GM12878 (cell line): Measurements from ENCODE around the gene CSTPP1. TPM values are rescaled to one million over a fixed set of nuclear protein-coding genes. Genes with fewer than 3 reads are reported as not detected.

Source experiments
- ATAC-seq: fragments of 200-7000 bp; cut with Tn5 transposase; 3 replicates; pipeline ENCODE4 v1.9.1; 2020; ENCODE audit warnings: mild to moderate bottlenecking, moderate library complexity
- BruUV-seq: library from RNA; stranded (reverse); fragments of 400-500 nt; replicated peaks from 2 replicates; lab custom pipeline; 2021; lab: Mats Ljungman, UMichigan
- CTCF ChIA-PET: fragments of 300-600 bp; sonication (Branson Sonifier 250); formaldehyde crosslinking; extraction: SDS; loops from one replicate; lab custom pipeline; 2021; ENCODE audit warnings: inconsistent platforms; lab: Yijun Ruan, JAX
- POLR2A ChIA-PET: fragments of 350-600 bp; formaldehyde crosslinking; extraction: SDS; loops from one replicate; lab custom pipeline; 2021; ENCODE audit warnings: inconsistent platforms; lab: Charles Lee
- RAD21 ChIA-PET: fragments of 300-600 bp; sonication (Branson Sonifier 250); formaldehyde crosslinking; loops from one replicate; lab custom pipeline; 2023; ENCODE audit warnings: antibody characterized with exemption; ENCODE audit not compliant: unreplicated experiment; lab: Charles Lee
- SMC1A ChIA-PET: fragments of 300-600 bp; sonication (Branson Sonifier 250); formaldehyde crosslinking; loops from one replicate; lab custom pipeline; 2023; ENCODE audit not compliant: unreplicated experiment, uncharacterized antibody; lab: Charles Lee
- DNase-seq: peaks from one replicate; pipeline ENCODE4 v3.0.0-alpha.2; 2011; ENCODE audit warnings: low read depth, low spot score
- FAIRE-seq: peaks from 3 replicates; lab custom pipeline; 2011; peaks lifted over from hg19 to GRCh38; lab: Jason Lieb, UNC
- H2AFZ ChIP-seq: 2 replicates; pipeline ENCODE4 v1.6.0; 2011; ENCODE audit warnings: low read depth, low read length, control low read depth; ENCODE audit not compliant: control insufficient read depth
- H3K27ac ChIP-seq: 2 replicates; pipeline ENCODE4 v1.5.1; 2011; ENCODE audit warnings: control low read depth; ENCODE audit not compliant: control insufficient read depth, insufficient read depth
- H3K27me3 ChIP-seq, 2 experiments: replicated peaks in 1 of 2; 2 replicates each; pipeline versions ENCODE4 v1.6.0 to v1.6.1; 2011; ENCODE audit warnings: low read length in 1 of 2; ENCODE audit not compliant: control insufficient read depth in 2 of 2, insufficient read depth in 2 of 2
- H3K36me3 ChIP-seq, 2 experiments: 2 replicates each; pipeline ENCODE4 v1.5.1; 2011; ENCODE audit warnings: low read length in 1 of 2; ENCODE audit not compliant: control insufficient read depth in 2 of 2, insufficient read depth in 2 of 2
- H3K4me1 ChIP-seq: 2 replicates; pipeline ENCODE4 v1.6.1; 2011; ENCODE audit warnings: mild to moderate bottlenecking, low read length, moderate library complexity, mixed read lengths; ENCODE audit not compliant: control insufficient read depth, insufficient read depth
- H3K4me2 ChIP-seq: 2 replicates; pipeline ENCODE4 v1.6.0; 2011; ENCODE audit warnings: control low read depth; ENCODE audit not compliant: control insufficient read depth, insufficient read depth
- H3K4me3 ChIP-seq: fragments of 200-600 bp; sonication (generic); 2 replicates; pipeline ENCODE4 v1.5.1; 2016
- H3K79me2 ChIP-seq: 2 replicates; pipeline ENCODE4 v1.6.0; 2011; ENCODE audit warnings: low read length; ENCODE audit not compliant: control insufficient read depth, insufficient read depth
- H3K9ac ChIP-seq: 2 replicates; pipeline ENCODE4 v1.8.0; 2011; ENCODE audit warnings: low read length, control low read depth, mixed read lengths; ENCODE audit not compliant: control insufficient read depth, insufficient read depth
- H3K9me3 ChIP-seq: replicated peaks from 3 replicates; pipeline ENCODE4 v1.5.1; 2011; ENCODE audit warnings: mild to moderate bottlenecking, low read length; ENCODE audit not compliant: control insufficient read depth, insufficient read depth
- H4K20me1 ChIP-seq: 2 replicates; pipeline ENCODE4 v1.6.0; 2011; ENCODE audit not compliant: control insufficient read depth, insufficient read depth
- ATF2 ChIP-seq: IDR thresholded peaks from 2 replicates; pipeline ENCODE4 v1.6.1; 2012; ENCODE audit warnings: low read length, inconsistent platforms
- ATF7 ChIP-seq: fragments of 450-650 bp; IDR thresholded peaks from 2 replicates; pipeline ENCODE4 v1.6.1; 2016; ENCODE audit warnings: low read depth, mild to moderate bottlenecking
- BCL11A ChIP-seq: IDR thresholded peaks from 2 replicates; pipeline ENCODE4 v1.6.1; 2011; ENCODE audit warnings: low read depth, low read length
- CBX3 ChIP-seq: fragments of 200-600 bp; sonication (generic); IDR thresholded peaks from 2 replicates; pipeline ENCODE4 v1.6.1; 2016; ENCODE audit warnings: low read depth, borderline replicate concordance
- ETV6 ChIP-seq, 2 experiments: fragments of 450-650 bp in 1 of 2; IDR thresholded peaks in 1 of 2; conservative IDR thresholded peaks in 1 of 2; 2 replicates each; pipeline ENCODE4 v1.6.1; 2014; ENCODE audit warnings: antibody characterized with exemption in 1 of 2, borderline replicate concordance in 1 of 2, low read depth in 1 of 2, mild to moderate bottlenecking in 1 of 2, moderate library complexity in 1 of 2
- FOXK2 ChIP-seq: fragments of 450-650 bp; IDR thresholded peaks from 2 replicates; pipeline ENCODE4 v1.6.1; 2017; ENCODE audit warnings: mild to moderate bottlenecking, moderate library complexity
- KDM1A ChIP-seq: fragments of 200-600 bp; sonication (generic); IDR thresholded peaks from 2 replicates; pipeline ENCODE4 v1.6.1; 2016; ENCODE audit warnings: borderline replicate concordance
- KLF5 ChIP-seq: fragments of 450-650 bp; IDR thresholded peaks from 2 replicates; pipeline ENCODE4 v1.6.1; 2014; ENCODE audit warnings: mild to moderate bottlenecking; ENCODE audit not compliant: partially characterized antibody
- MLLT1 ChIP-seq: fragments of 450-650 bp; IDR thresholded peaks from 2 replicates; pipeline ENCODE4 v1.6.1; 2016; ENCODE audit warnings: mild to moderate bottlenecking
- MTA3 ChIP-seq: IDR thresholded peaks from 2 replicates; pipeline ENCODE4 v1.6.1; 2012; ENCODE audit warnings: low read length, inconsistent platforms, borderline replicate concordance
- NR2C1 ChIP-seq: fragments of 450-650 bp; IDR thresholded peaks from 2 replicates; pipeline ENCODE4 v1.6.1; 2017; ENCODE audit warnings: antibody characterized with exemption, mild to moderate bottlenecking, moderate library complexity
- POLR2A ChIP-seq: IDR thresholded peaks from 2 replicates; pipeline ENCODE4 v1.6.1; 2011; ENCODE audit warnings: low read depth, mild to moderate bottlenecking, low read length
- RAD51 ChIP-seq: fragments of 450-650 bp; IDR thresholded peaks from 2 replicates; pipeline ENCODE4 v1.6.1; 2016; ENCODE audit warnings: moderate library complexity, mild to moderate bottlenecking, inconsistent platforms
- RELA ChIP-seq: fragments of 450-650 bp; IDR thresholded peaks from 2 replicates; pipeline ENCODE4 v1.8.0; 2014; ENCODE audit warnings: borderline replicate concordance; ENCODE audit not compliant: partially characterized antibody
- SIX5 ChIP-seq: IDR thresholded peaks from 2 replicates; pipeline ENCODE4 v1.6.1; 2011; ENCODE audit warnings: mild to moderate bottlenecking, low read depth, low read length, moderate library complexity; ENCODE audit not compliant: severe bottlenecking
- SMAD5 ChIP-seq: IDR thresholded peaks from 2 replicates; pipeline ENCODE4 v1.6.1; 2016; ENCODE audit warnings: antibody characterized with exemption, low read depth
- TCF3 ChIP-seq: IDR thresholded peaks from 2 replicates; pipeline ENCODE4 v1.6.1; 2012; ENCODE audit warnings: low read depth, mild to moderate bottlenecking, low read length, borderline replicate concordance; ENCODE audit not compliant: insufficient read depth
- ZBTB11 ChIP-seq: fragments of 450-650 bp; formaldehyde crosslinking; IDR thresholded peaks from 2 replicates; pipeline ENCODE4 v1.5.0; 2022; ENCODE audit warnings: mild to moderate bottlenecking, missing genetic modification characterization
- ZNF217 ChIP-seq: fragments of 450-650 bp; IDR thresholded peaks from 2 replicates; pipeline ENCODE4 v1.6.1; 2017; ENCODE audit warnings: antibody characterized with exemption, mild to moderate bottlenecking
- whole genome bisulfite sequencing: methylation state at CpG from one replicate; pipeline ENCODE4 v1.1.6; 2016; ENCODE audit warnings: low lambda C conversion rate; ENCODE audit not compliant: insufficient replicate concordance, insufficient coverage; ENCODE audit errors: missing lambda C conversion rate; 5-methylcytosine and 5-hydroxymethylcytosine counted together
- in situ Hi-C: fragments of 300-500 bp; cut with MboI; formaldehyde crosslinking; loops from 9 replicates; pipeline ENCODE4 v1.14.3; 2018; ENCODE audit warnings: mixed read lengths
- intact Hi-C: fragments of 100-400 bp; cut with micrococcal nuclease; formaldehyde crosslinking; loops from one replicate; pipeline ENCODE4 v1.14.2; 2022; ENCODE audit not compliant: unreplicated experiment
- polyA plus RNA-seq, 11 experiments: library from polyadenylated mRNA; depleted of rRNA in 4 of 11; unstranded in 6 of 11; stranded (reverse) in 5 of 11; fragments of >200 nt; fragmentation: Nextera tagmentation in 4 of 11; fragmentation: Illumina TruSeq in 1 of 11; extraction: Ambion mirVana in 4 of 11; extraction: Trizol in 1 of 11; gene quantifications; 1 replicate in 1 of 11; 2 replicates in 10 of 11; pipeline versions ENCODE4 v1.2.1 to v1.2.3, GENCODE V29; 2011 to 2016; ENCODE audit warnings: inconsistent platforms in 2 of 11, missing spikeins in 2 of 11, low read depth in 1 of 11
- total RNA-seq, 4 experiments: library from RNA; depleted of rRNA in 3 of 4; stranded (reverse); fragments of >200 nt in 3 of 4; fragmentation: Illumina TruSeq in 1 of 4; extraction: Trizol in 1 of 4; gene quantifications; 2 replicates each; pipeline versions ENCODE4 v1.2.1 to v1.2.3, GENCODE V29; 2013 to 2021

The CSTPP1 gene
- total and polyA plus RNA-seq, 10 of the 15 experiments (the other 5 are each of a cell fraction or from before 2014, with no cell fraction given), result 7.1 to 23.4 (median 17.5) TPM

GRCh38 chr11:47161134-47161854 lies 224.7 kb downstream of the CSTPP1 start:
- peak; percentile 92 for FAIRE-seq
- ChIA-PET RAD21 (no interaction called here), SMC1A (interaction anchor here (1.0 to 1.3 kb wide), 2 partner anchors 99 to 248 kb away, joined by 3 read pairs; no protein-coding TSS in a partner anchor), CTCF (interaction anchor here (0.6 to 2.4 kb wide), 12 partner anchors 9 to 693 kb away, joined by 3 to 9 read pairs (median 4); no protein-coding TSS in a partner anchor), POLR2A (no interaction called here)
- no peak overlapping the region for H3K27ac ChIP-seq
- no TSS peak for BruUV-seq
- ATAC-seq, result peak; percentile 94
- no peaks in the 10 kb centered on the region for H3K4me1 ChIP-seq
- in situ Hi-C loops (loop anchor here (5.0 kb wide), 1 partner anchor 274 kb away; no protein-coding TSS in a partner anchor), intact Hi-C loops (loop anchor here (1.0 kb wide), 1 partner anchor 272 kb away; no protein-coding TSS in a partner anchor)
- no peak overlapping the region for H2AFZ ChIP-seq
- no peak overlapping the region for H3K9ac ChIP-seq
- WGBS, result 57% methylated on average over 14 of the region's 14 CpGs
- H3K36me3 ChIP-seq, result peaks cover 17 to 24% of the 10 kb centered on the region in 2 experiments
- H3K27me3 ChIP-seq, result no peaks in the 10 kb centered on the region
- no peaks in the 10 kb centered on the region for H3K79me2 ChIP-seq
- no peaks in the 10 kb centered on the region for H3K9me3 ChIP-seq
- no peaks in the 10 kb centered on the region; the same call in 1 of the 2 replicates for H4K20me1 ChIP-seq
- H3K4me2 ChIP-seq, result no peak overlapping the region
- H3K4me3 ChIP-seq, result no peak overlapping the region
- DNase-seq, result no peak
- TF ChIP-seq MLLT1 (no peak), ATF7 (no peak), CBX3 (no peak), NR2C1 (no peak), KLF5 (no peak), KDM1A (no peak), ATF2 (no peak), FOXK2 (no peak), BCL11A (no peak), ZBTB11 (CRISPR knock-in tag) (no peak), SIX5 (no peak), RAD51 (no peak), ETV6 (conservative IDR thresholded peaks at IDR 0.05 in 1 of 2, IDR thresholded peaks at IDR 0.05 in 1 of 2; ENCODE audit: borderline replicate concordance in 1 of 2, low read depth in 1 of 2) (no peak), MTA3 (no peak), POLR2A (peak; percentile 51), SMAD5 (no peak), TCF3 (no peak), RELA (no peak), ZNF217 (no peak)
